SK-N-MC (cell line): Measurements from ENCODE around the gene ADAMTS4.
A peak's percentile ranks its signal among the peaks of the same experiment; 100 is the strongest.

Source experiments
- EZH2 ChIP-seq: fragments of 200-600 bp; sonication (generic); IDR thresholded peaks from one replicate; pipeline ENCODE4 v1.6.1; 2017; ENCODE audit warnings: antibody characterized with exemption
- FOXP2 ChIP-seq: optimal IDR thresholded peaks from 2 replicates; pipeline ENCODE3; 2011; ENCODE audit warnings: mild to moderate bottlenecking, moderate library complexity; ENCODE audit not compliant: insufficient read depth; ENCODE audit errors: extremely low read length, control extremely low read depth
- POLR2AphosphoS5 ChIP-seq: IDR thresholded peaks from 2 replicates; pipeline ENCODE4 v1.6.1; 2012; ENCODE audit warnings: mild to moderate bottlenecking, low read depth, low read length, borderline replicate concordance

- TF ChIP-seq POLR2AphosphoS5 (peak; percentile 79), EZH2 (no peak), FOXP2 (no peak)
Observed at GRCh38 chr1:161199506-161200139, 769 bp upstream of the ADAMTS4 start.
